HG02943 (cell line): ENCODE results near the gene MAMDC2.

ENCODE experiments used
- ATAC-seq: cut with Tn5 transposase; IDR thresholded peaks from one replicate; pipeline ENCODE4 v1.9.1; 2021; ENCODE audit warnings: mild to moderate bottlenecking, low read depth, moderate library complexity; ENCODE audit not compliant: unreplicated experiment

MAMDC2 gene, protein sequence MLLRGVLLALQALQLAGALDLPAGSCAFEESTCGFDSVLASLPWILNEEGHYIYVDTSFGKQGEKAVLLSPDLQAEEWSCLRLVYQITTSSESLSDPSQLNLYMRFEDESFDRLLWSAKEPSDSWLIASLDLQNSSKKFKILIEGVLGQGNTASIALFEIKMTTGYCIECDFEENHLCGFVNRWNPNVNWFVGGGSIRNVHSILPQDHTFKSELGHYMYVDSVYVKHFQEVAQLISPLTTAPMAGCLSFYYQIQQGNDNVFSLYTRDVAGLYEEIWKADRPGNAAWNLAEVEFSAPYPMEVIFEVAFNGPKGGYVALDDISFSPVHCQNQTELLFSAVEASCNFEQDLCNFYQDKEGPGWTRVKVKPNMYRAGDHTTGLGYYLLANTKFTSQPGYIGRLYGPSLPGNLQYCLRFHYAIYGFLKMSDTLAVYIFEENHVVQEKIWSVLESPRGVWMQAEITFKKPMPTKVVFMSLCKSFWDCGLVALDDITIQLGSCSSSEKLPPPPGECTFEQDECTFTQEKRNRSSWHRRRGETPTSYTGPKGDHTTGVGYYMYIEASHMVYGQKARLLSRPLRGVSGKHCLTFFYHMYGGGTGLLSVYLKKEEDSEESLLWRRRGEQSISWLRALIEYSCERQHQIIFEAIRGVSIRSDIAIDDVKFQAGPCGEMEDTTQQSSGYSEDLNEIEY

GRCh38 chr9:70043689-70044489 lies at the start of gene MAMDC2:
Gene MAMDC2 (plus strand): TSS chr9:70043848. CDS start chr9:70044198, 350 bp downstream.
- ATAC-seq, result no peak

DNA sequence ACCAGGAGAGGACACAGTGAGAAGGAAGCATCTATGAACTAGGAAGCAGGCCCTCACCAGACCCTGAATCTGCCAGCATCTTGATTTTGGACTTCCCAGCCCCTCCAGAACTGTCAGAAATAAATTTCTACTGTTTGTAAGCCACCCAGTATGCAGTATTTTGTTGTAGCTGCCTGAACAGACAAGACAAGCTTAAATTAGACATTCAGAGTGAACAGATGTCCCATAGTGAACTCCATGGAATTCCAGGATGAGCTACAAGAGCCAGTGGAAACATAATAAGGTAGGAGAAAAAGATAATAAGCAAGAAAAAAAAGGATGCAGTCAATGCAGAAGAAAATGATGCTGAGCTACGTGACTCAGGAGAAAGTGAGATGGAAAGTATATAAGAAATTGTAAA lies 47.8 kb upstream of the MAMDC2 start:
- ATAC-seq, result no peak

- no peak for ATAC-seq
Measured at GRCh38 chr9:69996967-69997366, 46.7 kb upstream of the MAMDC2 start.

DNA sequence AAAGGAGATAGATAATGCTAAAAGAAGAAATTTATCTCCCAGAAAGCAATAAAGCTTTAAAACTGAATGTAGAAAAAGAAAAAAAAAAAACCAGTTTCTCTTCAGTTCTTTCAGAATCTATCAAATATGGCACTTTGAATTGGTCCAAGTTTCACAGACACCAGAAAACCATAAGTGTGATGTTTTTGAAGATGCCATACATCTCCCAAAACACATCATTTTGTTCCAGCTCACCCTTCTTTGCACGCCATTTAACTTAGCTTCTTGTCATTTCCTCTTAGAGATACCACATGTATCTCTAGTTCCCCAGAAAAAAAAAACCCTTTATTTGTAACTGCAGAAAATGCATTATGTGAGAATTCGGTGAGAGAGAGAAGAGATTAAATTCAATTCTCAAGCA lies 46.1 kb upstream of the MAMDC2 start:
- ATAC-seq, result no peak

GRCh38 chr9:69999315-69999714 lies 44.3 kb upstream of the MAMDC2 start:
- ATAC-seq, result no peak

DNA sequence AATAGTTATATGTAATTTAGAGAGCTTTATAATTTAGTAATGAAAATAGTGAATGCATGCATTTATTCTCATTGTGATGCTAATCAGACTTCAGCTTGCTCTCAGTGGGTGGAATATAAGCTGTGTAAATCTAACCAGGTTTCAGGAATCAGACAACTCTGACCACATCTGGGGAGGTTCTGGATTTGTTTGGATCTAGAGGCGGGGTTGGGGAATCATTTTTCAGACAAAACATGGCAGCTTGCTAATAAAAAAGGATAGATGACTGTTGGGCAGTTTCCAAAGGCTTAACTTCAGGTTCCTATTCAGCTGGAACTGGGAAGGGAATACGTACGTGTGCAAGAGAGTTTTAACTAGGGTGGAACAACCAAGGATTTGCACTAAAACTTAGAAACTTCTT lies 43.2 kb upstream of the MAMDC2 start:
- ATAC-seq, result no peak

GRCh38 chr9:70003901-70004714 lies 39.5 kb upstream of the MAMDC2 start:
- no peak for ATAC-seq

- no peak for ATAC-seq
Measured at GRCh38 chr9:70006306-70006705, 37.3 kb upstream of the MAMDC2 start.

- no peak for ATAC-seq
Measured at GRCh38 chr9:70007831-70008230, 35.8 kb upstream of the MAMDC2 start.

DNA sequence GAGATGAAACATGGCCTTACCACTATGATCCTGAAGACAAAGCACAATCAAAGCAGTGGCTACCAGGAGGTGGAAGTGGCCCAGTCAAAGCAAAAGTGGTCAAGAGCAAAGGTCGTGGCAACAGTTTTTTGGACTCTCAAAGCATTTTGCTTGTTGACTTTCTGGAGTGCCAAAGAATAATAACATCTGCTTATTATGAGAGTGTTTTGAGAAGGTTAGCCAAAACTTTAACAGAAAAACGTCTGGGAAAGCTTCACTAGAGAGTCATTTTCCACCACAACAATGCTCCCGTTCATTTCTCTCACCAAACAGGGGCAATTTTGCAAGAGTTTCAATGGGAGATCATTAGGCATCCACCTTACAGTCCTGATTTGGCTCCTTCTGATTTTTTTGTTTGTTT lies 33.6 kb upstream of the MAMDC2 start:
- ATAC-seq, result no peak

DNA sequence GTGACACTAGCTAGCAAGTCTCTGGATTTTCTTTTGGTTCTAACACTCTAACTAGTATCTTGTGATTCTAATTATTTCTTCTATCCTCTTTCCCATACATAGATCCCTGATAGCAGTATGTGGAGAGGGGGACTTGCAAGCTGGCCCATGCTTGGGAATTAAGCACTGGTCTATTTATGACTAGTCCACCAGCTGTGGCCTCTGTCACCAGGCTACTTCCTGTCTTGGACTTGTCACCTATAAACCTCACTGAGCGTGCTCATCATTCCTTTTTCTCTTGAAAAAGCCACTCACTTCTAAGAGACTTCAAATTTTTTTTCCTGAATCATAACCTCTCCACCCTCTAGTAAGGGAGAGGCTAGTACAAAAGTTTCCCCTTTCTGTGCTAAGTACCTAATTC lies 32.3 kb upstream of the MAMDC2 start:
- ATAC-seq, result no peak

DNA sequence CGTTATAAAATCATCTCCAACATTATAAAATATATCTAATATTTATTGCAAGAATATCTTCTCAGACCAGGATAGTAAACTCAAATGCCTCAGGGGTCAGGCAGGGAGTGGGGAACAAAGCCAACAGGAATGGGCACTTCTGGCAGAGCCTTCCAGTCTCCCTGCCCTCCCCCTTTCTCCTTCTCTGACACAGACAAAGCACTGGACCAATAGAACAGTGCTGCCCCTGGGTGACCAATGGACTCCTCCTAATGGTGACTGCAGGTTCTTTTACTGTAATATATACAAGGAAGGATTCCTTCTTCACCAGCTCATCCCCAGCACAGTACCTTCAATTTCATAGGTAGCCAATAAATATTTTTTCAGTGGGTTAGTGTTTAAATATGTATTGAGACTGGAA lies 31.1 kb upstream of the MAMDC2 start:
- ATAC-seq, result no peak

DNA sequence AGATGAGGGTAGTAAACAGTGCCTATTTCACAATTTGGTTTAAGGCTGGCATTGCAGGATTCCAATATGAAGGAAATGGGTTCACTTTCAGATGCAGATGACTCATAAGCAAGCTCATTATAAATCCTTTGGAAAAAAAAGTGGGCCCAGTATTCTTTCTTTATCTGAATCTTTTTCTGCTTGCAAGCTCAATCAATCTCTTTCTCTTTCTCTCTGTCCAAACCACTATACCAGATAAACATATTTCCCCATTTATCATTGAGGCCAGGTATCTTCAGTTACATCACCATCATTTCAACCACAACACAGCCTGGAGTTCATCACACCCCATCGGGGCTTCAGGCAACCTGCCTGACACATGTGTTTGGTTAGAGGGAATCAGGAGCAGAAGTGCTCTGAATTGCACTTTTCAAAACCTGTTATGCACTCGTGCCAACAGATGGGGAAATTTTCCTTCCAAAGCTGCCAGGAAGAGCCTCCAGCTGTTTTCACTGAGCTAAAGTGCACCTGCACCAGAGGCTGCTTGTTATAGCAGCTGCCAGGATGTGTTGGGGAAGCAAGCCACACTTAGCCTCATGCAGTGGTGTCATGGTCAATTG lies 30.0 kb upstream of the MAMDC2 start:
- no peak for ATAC-seq

GRCh38 chr9:70015099-70015498 lies 28.5 kb upstream of the MAMDC2 start:
- no peak for ATAC-seq

DNA sequence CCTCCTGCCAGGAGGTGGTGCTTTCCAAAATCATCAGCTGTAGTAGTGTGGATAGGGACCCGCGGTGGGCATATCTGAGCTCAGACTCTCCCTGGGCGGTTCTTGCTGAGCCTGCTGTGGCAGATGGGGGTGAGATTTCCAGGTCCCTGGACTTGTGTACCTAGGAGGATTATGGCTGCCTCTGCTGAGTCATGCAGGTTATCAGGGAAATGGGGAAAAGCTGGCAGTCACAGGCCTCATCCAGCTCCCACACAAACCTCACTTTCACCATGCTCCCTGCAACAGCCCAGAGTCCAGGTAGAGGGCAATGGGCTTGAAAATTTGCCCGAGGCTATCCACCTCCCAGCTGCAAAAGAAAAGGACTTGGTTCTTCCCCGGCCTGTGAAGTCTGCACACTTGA lies 23.4 kb upstream of the MAMDC2 start:
- no peak for ATAC-seq

- no peak for ATAC-seq
Measured at GRCh38 chr9:70020991-70021571, 22.6 kb upstream of the MAMDC2 start.

DNA sequence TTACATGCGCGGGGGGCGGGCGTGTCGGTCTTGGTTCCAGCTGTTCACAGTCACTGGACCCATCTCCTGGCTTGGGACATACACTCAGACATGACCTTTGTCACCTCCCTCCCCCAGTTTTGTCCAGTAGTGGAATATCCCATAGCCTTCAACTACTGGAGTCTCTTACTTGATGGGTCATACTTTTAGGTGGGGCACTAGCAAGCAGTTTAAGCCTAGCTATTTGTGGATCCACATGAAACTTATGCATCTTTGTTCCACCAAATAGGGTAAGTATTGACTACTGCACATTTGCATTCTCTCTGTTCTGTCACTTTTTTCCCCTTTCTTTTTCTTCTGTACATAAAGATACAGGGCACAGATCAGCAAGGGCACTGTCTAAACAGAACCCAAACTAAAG lies 15.4 kb upstream of the MAMDC2 start:
- ATAC-seq, result no peak

GRCh38 chr9:70030156-70030555 lies 13.5 kb upstream of the MAMDC2 start:
- ATAC-seq, result no peak

DNA sequence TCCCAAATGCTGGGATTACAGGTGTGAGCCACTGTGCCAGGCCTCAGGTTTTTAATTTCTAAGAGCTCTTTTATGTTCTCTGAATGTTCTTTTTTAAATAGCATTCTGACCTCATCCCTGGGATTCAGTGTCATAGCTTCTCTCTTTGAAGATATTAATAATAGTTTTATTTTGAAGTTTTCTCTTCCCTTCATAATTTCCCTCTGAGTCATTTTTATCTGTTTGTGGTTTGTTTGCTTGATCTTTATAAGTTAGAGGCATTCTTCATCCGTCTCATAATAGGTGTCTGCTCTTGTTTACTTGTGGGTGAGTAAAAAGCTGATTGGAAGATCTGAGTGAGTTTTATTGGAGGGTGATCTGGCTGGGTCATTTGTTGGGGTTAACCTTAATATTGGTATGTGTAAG lies 12.5 kb upstream of the MAMDC2 start:
- no peak for ATAC-seq

- no peak for ATAC-seq
Measured at GRCh38 chr9:70034271-70034711, 9.4 kb upstream of the MAMDC2 start.
